GM18951 (cell line): ENCODE results near the gene GFOD2.

ENCODE experiments used
- POLR2A ChIP-seq: IDR thresholded peaks from 4 replicates; pipeline ENCODE4 v1.6.1; 2011; ENCODE audit warnings: mild to moderate bottlenecking; ENCODE audit not compliant: insufficient read length, insufficient read depth; ENCODE audit errors: extremely low read depth
- in situ Hi-C: fragments of 300-500 bp; cut with MboI; formaldehyde crosslinking; loops from one replicate; pipeline ENCODE4 v1.12.0; 2022; ENCODE audit warnings: low sequenced_read_pairs, mixed read lengths, inconsistent platforms; ENCODE audit not compliant: unreplicated experiment

The GFOD2 gene

GRCh38 chr16:67678354-67679023 lies 40.6 kb downstream of the GFOD2 start:
- no peak for TF ChIP-seq POLR2A
- in situ Hi-C loops: no loop called here

GRCh38 chr16:67677712-67678111 lies 41.4 kb downstream of the GFOD2 start:
- TF ChIP-seq POLR2A: no peak
- in situ Hi-C loops: no loop called here

- in situ Hi-C loops: no loop called here
These were observed 42.2 kb downstream of the GFOD2 start for GRCh38 chr16:67676939-67677338.

GRCh38 chr16:67676516-67676915 lies 42.6 kb downstream of the GFOD2 start:
- in situ Hi-C loops: no loop called here

More at GRCh38 chr16:67676939-67677338, 42.2 kb downstream of the GFOD2 start:
- no peak for TF ChIP-seq POLR2A

GRCh38 chr16:67675999-67676398 lies 43.1 kb downstream of the GFOD2 start:
- in situ Hi-C loops: no loop called here
- no peak for TF ChIP-seq POLR2A

More at GRCh38 chr16:67676516-67676915, 42.6 kb downstream of the GFOD2 start:
- no peak for TF ChIP-seq POLR2A

- in situ Hi-C loops: no loop called here
- TF ChIP-seq POLR2A: no peak
These were observed 43.6 kb downstream of the GFOD2 start for GRCh38 chr16:67675579-67675935.

GRCh38 chr16:67674851-67675578 lies 44.1 kb downstream of the GFOD2 start:
- TF ChIP-seq POLR2A: no peak
- in situ Hi-C loops: loop anchor here (25.0 kb wide), 1 partner anchor 362 kb away; no protein-coding TSS in a partner anchor

GRCh38 chr16:67673712-67674580 lies 45.2 kb downstream of the GFOD2 start:
- in situ Hi-C loops: loop anchor here (25.0 kb wide), 1 partner anchor 363 kb away; no protein-coding TSS in a partner anchor

GRCh38 chr16:67672739-67673662 lies 46.1 kb downstream of the GFOD2 start:
- in situ Hi-C loops: loop anchor here (25.0 kb wide), 1 partner anchor 364 kb away; no protein-coding TSS in a partner anchor
- no peak for TF ChIP-seq POLR2A

More at GRCh38 chr16:67673712-67674580, 45.2 kb downstream of the GFOD2 start:
- TF ChIP-seq POLR2A: no peak

GRCh38 chr16:67672306-67672705 lies 46.8 kb downstream of the GFOD2 start:
- TF ChIP-seq POLR2A: no peak
- in situ Hi-C loops: loop anchor here (25.0 kb wide), 1 partner anchor 365 kb away; no protein-coding TSS in a partner anchor

- in situ Hi-C loops: loop anchor here (25.0 kb wide), 1 partner anchor 368 kb away; no protein-coding TSS in a partner anchor
These were observed 49.5 kb downstream of the GFOD2 start for GRCh38 chr16:67669499-67670101.

More at GRCh38 chr16:67669499-67670101, 49.5 kb downstream of the GFOD2 start:
- no peak for TF ChIP-seq POLR2A
